B cell (primary cell): ENCODE data around the gene ABHD1. TPM values are rescaled to one million over a fixed set of nuclear protein-coding genes. Genes with fewer than 3 reads are reported as not detected.

Experiments used
- ATAC-seq: fragments of 200-7000 bp; cut with Tn5 transposase; one replicate; pipeline ENCODE4 v1.10.0; 2021; ENCODE audit warnings: low read depth, mild to moderate bottlenecking, moderate number of reproducible peaks, moderate library complexity
- CTCF ChIA-PET: fragments of 350-600 bp; sonication (Branson Sonifier 250); formaldehyde crosslinking; loops from one replicate; lab custom pipeline; 2021; ENCODE audit warnings: antibody characterized with exemption, inconsistent platforms; lab: Charles Lee
- POLR2A ChIA-PET: fragments of 350-600 bp; sonication (Branson Sonifier 250); formaldehyde crosslinking; loops from one replicate; lab custom pipeline; 2021; ENCODE audit warnings: antibody characterized with exemption; lab: Charles Lee
- DNase-seq: peaks from one replicate; pipeline ENCODE4 v3.0.0; 2013
- H2AFZ ChIP-seq: 2 replicates; pipeline ENCODE4 v1.6.1; 2012; ENCODE audit warnings: mild to moderate bottlenecking, low read depth, low read length; ENCODE audit not compliant: insufficient read depth, poor library complexity, severe bottlenecking
- H3K27ac ChIP-seq, 2 donors: 1 replicate in 1 of 2; 2 replicates in 1 of 2; pipeline ENCODE4 v1.5.1; 2012 to 2013; ENCODE audit warnings: low read length in 2 of 2, mild to moderate bottlenecking in 2 of 2, moderate library complexity in 1 of 2
- H3K27me3 ChIP-seq, 4 experiments: fragments of 200-600 bp in 1 of 4; sonication (generic) in 1 of 4; replicated peaks in 1 of 4; 1 replicate in 2 of 4; 2 replicates in 2 of 4; pipeline versions ENCODE4 v1.6.1 to v1.7.0; 2013 to 2016; ENCODE audit warnings: low read length in 3 of 4, mild to moderate bottlenecking in 2 of 4, mixed read lengths in 1 of 4, moderate library complexity in 1 of 4; ENCODE audit not compliant: insufficient read depth in 4 of 4, control insufficient read depth in 3 of 4; ENCODE audit errors: control extremely low read depth in 1 of 4
- H3K36me3 ChIP-seq, 2 experiments: replicated peaks in 1 of 2; 1 replicate in 1 of 2; 2 replicates in 1 of 2; pipeline versions ENCODE4 v1.6.1 to v1.7.1; 2013; ENCODE audit warnings: low read length in 1 of 2; ENCODE audit not compliant: insufficient read depth in 2 of 2, control insufficient read depth in 1 of 2; ENCODE audit errors: control extremely low read depth in 1 of 2, extremely low read depth in 1 of 2
- H3K4me1 ChIP-seq, 2 donors: fragments of 200-600 bp in 1 of 2; sonication (generic) in 1 of 2; 1 replicate in 1 of 2; 2 replicates in 1 of 2; pipeline versions ENCODE4 v1.5.1 to v1.6.1; 2013 to 2017; ENCODE audit warnings: low read length in 2 of 2; ENCODE audit not compliant: control insufficient read depth in 2 of 2, insufficient read depth in 2 of 2
- H3K4me2 ChIP-seq: replicated peaks from 2 replicates; pipeline ENCODE3; 2012; ENCODE audit warnings: mild to moderate bottlenecking, low read depth, low read length; ENCODE audit not compliant: poor library complexity, severe bottlenecking
- H3K4me3 ChIP-seq, 5 experiments: fragments of 200-600 bp in 1 of 5; sonication (generic) in 1 of 5; 1 replicate in 3 of 5; 2 replicates in 2 of 5; pipeline versions ENCODE4 v1.5.1 to v1.7.0; 2011 to 2016; ENCODE audit warnings: low read length in 4 of 5, mild to moderate bottlenecking in 4 of 5, low read depth in 2 of 5, control low read depth in 1 of 5, moderate library complexity in 1 of 5; ENCODE audit not compliant: insufficient read depth in 1 of 5; ENCODE audit errors: control extremely low read depth in 1 of 5, extremely low read depth in 1 of 5
- H3K79me2 ChIP-seq: fragments of 200-600 bp; sonication (generic); one replicate; pipeline ENCODE4 v1.6.0; 2016; ENCODE audit warnings: low read length; ENCODE audit not compliant: control insufficient read depth, insufficient read depth
- H3K9ac ChIP-seq: fragments of 200-600 bp; sonication (generic); 2 replicates; pipeline ENCODE4 v1.6.1; 2017; ENCODE audit warnings: mild to moderate bottlenecking, low read length, moderate library complexity
- H3K9me3 ChIP-seq, 3 donors: one replicate each; pipeline versions ENCODE4 v1.6.1 to v1.7.1; 2013; ENCODE audit warnings: low read length in 2 of 3; ENCODE audit not compliant: control insufficient read depth in 2 of 3, insufficient read depth in 1 of 3; ENCODE audit errors: control extremely low read depth in 1 of 3
- H4K20me1 ChIP-seq: 2 replicates; pipeline ENCODE4 v1.6.0; 2012; ENCODE audit warnings: mild to moderate bottlenecking, low read length; ENCODE audit not compliant: insufficient read depth, control insufficient read depth, poor library complexity, severe bottlenecking
- H3K27ac Mint-ChIP-seq: one replicate; pipeline ENCODE4 v1.8.0; 2021; ENCODE audit warnings: mixed read lengths
- H3K27me3 Mint-ChIP-seq: one replicate; pipeline ENCODE4 v1.8.0; 2021; ENCODE audit warnings: mixed read lengths
- H3K4me1 Mint-ChIP-seq: one replicate; pipeline ENCODE4 v1.8.0; 2021; ENCODE audit warnings: mixed read lengths
- H3K4me3 Mint-ChIP-seq: one replicate; pipeline ENCODE4 v1.8.0; 2021; ENCODE audit warnings: mixed read lengths
- H3K9me3 Mint-ChIP-seq: one replicate; pipeline ENCODE4 v1.8.0; 2022; ENCODE audit warnings: mixed read lengths; ENCODE audit not compliant: insufficient read depth
- CTCF ChIP-seq: fragments of 200-600 bp; IDR thresholded peaks from one replicate; pipeline ENCODE4 v1.8.0; 2022; ENCODE audit warnings: antibody characterized with exemption, mild to moderate bottlenecking
- EZH2 ChIP-seq: IDR thresholded peaks from 2 replicates; pipeline ENCODE4 v1.6.1; 2012; ENCODE audit warnings: borderline replicate concordance, low read depth, mild to moderate bottlenecking, moderate library complexity, low read length; ENCODE audit not compliant: insufficient read depth, poor library complexity, severe bottlenecking
- WGBS: methylation state at CpG from one replicate; pipeline ENCODE4 v1.1.5; 2013; ENCODE audit warnings: missing lambda C conversion rate; ENCODE audit not compliant: insufficient coverage; 5-methylcytosine and 5-hydroxymethylcytosine counted together
- intact Hi-C: fragments of 100-400 bp; cut with micrococcal nuclease; formaldehyde crosslinking; loops from one replicate; pipeline ENCODE4 v1.10.0; 2022
- polyA plus RNA-seq: library from polyadenylated mRNA; depleted of rRNA; stranded (reverse); fragments of >200 nt; gene quantifications from 2 replicates; pipeline ENCODE4 v1.2.3, GENCODE V29; 2012
- total RNA-seq, 2 donors: library from RNA; stranded (reverse); fragments of 120-200 nt in 1 of 2; gene quantifications; 1 replicate in 1 of 2; 2 replicates in 1 of 2; pipeline versions ENCODE4 v1.2.3 to v1.2.4, GENCODE V29; 2013 to 2022

ABHD1 gene
- total and polyA plus RNA-seq, 2 donors (not counting 1 experiment from before 2014, with no cell fraction given): 1.5 to 2.7 TPM

GRCh38 chr2:27121906-27122305 lies 1.7 kb upstream of the ABHD1 start:
- Mint-ChIP-seq H3K27me3 (peaks cover 39% of the 10 kb centered on the region), H3K27ac (no peak overlapping the region), H3K4me3 (peak overlapping the region; percentile 93), H3K9me3 (no peaks in the 10 kb centered on the region), H3K4me1 (peaks cover 18% of the 10 kb centered on the region)
- ChIA-PET POLR2A (no interaction called here), CTCF (no interaction called here)
- Histone ChIP-seq H4K20me1 (no peaks in the 10 kb centered on the region), H3K9me3 (peaks cover 0 to 9% (median 0%) of the 10 kb centered on the region in 3 donors), H3K9ac (no peak overlapping the region), H3K27ac (no peak overlapping the region), H3K4me1 (peaks cover 21 to 24% of the 10 kb centered on the region in 2 donors), H2AFZ (no peak overlapping the region), H3K27me3 (peaks cover 0 to 26% (median 12%) of the 10 kb centered on the region in 4 experiments), H3K4me3 (no peak overlapping the region), H3K36me3 (no peaks in the 10 kb centered on the region), H3K79me2 (no peaks in the 10 kb centered on the region), H3K4me2 (no peak overlapping the region)
- 83% methylated on average over 2 of the region's 2 CpGs for WGBS
- TF ChIP-seq EZH2: no peak
- no peak for TF ChIP-seq CTCF
- ATAC-seq (no peak), DNase-seq (no peak)
- intact Hi-C loops: no loop called here

- peak overlapping the region; percentile 87 for H3K27ac Mint-ChIP-seq
- POLR2A ChIA-PET: interaction anchor here (0.6 to 2.2 kb wide), 4 partner anchors 10 to 248 kb away, joined by 3 to 29 read pairs (median 4); partner anchors contain the start of genes ATRAID, PREB, SLC5A6 and SNX17
Observed at GRCh38 chr2:27122791-27123190, 824 bp upstream of the ABHD1 start.

More at GRCh38 chr2:27122791-27123190, 824 bp upstream of the ABHD1 start:
- peaks cover 0 to 24% (median 12%) of the 10 kb centered on the region in 4 experiments for H3K27me3 ChIP-seq
- no peaks in the 10 kb centered on the region for H3K36me3 ChIP-seq
- no peak for ATAC-seq
- H3K4me1 ChIP-seq: peaks cover 21 to 24% of the 10 kb centered on the region in 2 donors
- H4K20me1 ChIP-seq: no peaks in the 10 kb centered on the region
- Mint-ChIP-seq H3K27me3 (peaks cover 34% of the 10 kb centered on the region), H3K9me3 (no peaks in the 10 kb centered on the region), H3K4me1 (peaks cover 18% of the 10 kb centered on the region), H3K4me3 (peak overlapping the region; percentile 93)
- H3K79me2 ChIP-seq: no peaks in the 10 kb centered on the region
- no peak overlapping the region for H3K27ac ChIP-seq
- H3K9ac ChIP-seq: peak overlapping the region; percentile 78
- H3K4me2 ChIP-seq: peak overlapping the region; percentile 86
- H3K9me3 ChIP-seq: peaks cover 0 to 9% (median 0%) of the 10 kb centered on the region in 3 donors
- no peak for DNase-seq
- WGBS: 96% methylated on average over 4 of the region's 7 CpGs
- CTCF ChIA-PET: interaction anchor here (1.0 to 2.9 kb wide), 3 partner anchors 11 to 161 kb away, joined by 4 to 19 read pairs (median 5); partner anchors contain the start of gene PREB
- peak overlapping the region in 1 of 5 experiments; percentile 68 for H3K4me3 ChIP-seq
- peak overlapping the region; percentile 96 for H2AFZ ChIP-seq
- intact Hi-C loops: loop anchor here (1.0 kb wide), 2 partner anchors 12 to 36 kb away; partner anchors contain the start of genes KHK and PREB
- TF ChIP-seq EZH2: no peak
- no peak for TF ChIP-seq CTCF
